ENCODE data around the gene THSD4. TPM values are rescaled to one million over a fixed set of nuclear protein-coding genes. Genes with fewer than 3 reads are reported as not detected.
A peak's percentile ranks its signal among the peaks of the same experiment; 100 is the strongest.

Gene THSD4
- total RNA-seq, 5 donors from 2014 or later (not counting 1 experiment from before 2014, with no cell fraction given): 0.03 to 0.23 (median 0.18) TPM; not detected in 2

DNA sequence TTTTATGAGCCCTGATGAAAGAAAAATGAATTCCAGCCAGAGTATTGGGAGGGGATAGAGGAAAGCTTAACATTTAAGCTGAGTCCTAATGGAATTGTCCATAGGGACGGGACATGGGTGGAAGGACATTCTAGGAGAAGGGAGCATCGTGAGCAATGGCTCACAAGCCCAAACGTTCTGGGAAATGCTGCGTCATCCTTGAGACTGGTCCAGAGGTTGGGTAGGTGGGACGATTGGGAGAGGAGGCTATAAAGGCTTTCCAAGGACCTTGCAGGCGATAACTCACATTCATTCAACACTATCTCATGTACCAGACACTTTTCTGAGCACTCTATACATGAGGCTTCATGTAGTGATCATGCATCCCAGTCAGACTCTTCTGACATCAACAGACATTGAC, 237.5 kb downstream of the THSD4 start:
- ChIA-PET POLR2A (no interaction called here), CTCF (no interaction called here)
- Histone ChIP-seq H3K4me1 (ENCODE audit: control insufficient read depth in 1 of 2, extremely low read depth in 1 of 2, insufficient read depth in 2 of 2, low read length in 2 of 2) (no peaks in the 10 kb centered on the region), H3K27ac (ENCODE audit: low read length) (no peak overlapping the region), H3K27me3 (replicated peaks in 1 of 2; ENCODE audit: control insufficient read depth in 2 of 2, extremely low read depth in 1 of 2, insufficient read depth in 2 of 2, low read length in 1 of 2) (peaks cover 0 to 19% of the 10 kb centered on the region in 2 experiments), H3K9me3 (no peaks in the 10 kb centered on the region), H3K4me3 (ENCODE audit: control insufficient read depth in 1 of 2, extremely low read depth in 1 of 2, low read length in 1 of 2) (no peak overlapping the region), H3K36me3 (ENCODE audit: control insufficient read depth in 2 of 2, extremely low read depth in 1 of 2, insufficient read depth in 1 of 2, low read length in 1 of 2) (no peaks in the 10 kb centered on the region)
- WGBS (ENCODE audit: insufficient coverage): 76% methylated on average over 3 of the region's 6 CpGs
- Mint-ChIP-seq H3K9me3 (no peaks in the 10 kb centered on the region), H3K27ac (peak overlapping the region in 1 of 2 donors; percentile 21), H3K27me3 (peaks cover 8 to 9% of the 10 kb centered on the region in 2 donors), H3K4me3 (no peak overlapping the region), H3K36me3 (no peaks in the 10 kb centered on the region), H3K4me1 (peaks cover 4 to 9% (median 7%) of the 10 kb centered on the region in 3 donors)
- ATAC-seq (replicated peaks in 1 of 4): no peak
- DNase-seq: no peak

- H3K4me1 ChIP-seq (ENCODE audit: control insufficient read depth in 1 of 2, extremely low read depth in 1 of 2, insufficient read depth in 2 of 2, low read length in 2 of 2): no peaks in the 10 kb centered on the region
- H3K4me3 Mint-ChIP-seq: no peak overlapping the region
- no peak overlapping the region for H3K27ac ChIP-seq (ENCODE audit: low read length)
- H3K27me3 ChIP-seq (replicated peaks in 1 of 2; ENCODE audit: control insufficient read depth in 2 of 2, extremely low read depth in 1 of 2, insufficient read depth in 2 of 2, low read length in 1 of 2): peaks cover 0 to 22% of the 10 kb centered on the region in 2 experiments
- ChIA-PET POLR2A (no interaction called here), CTCF (no interaction called here)
- no peaks in the 10 kb centered on the region for H3K9me3 Mint-ChIP-seq
- no peaks in the 10 kb centered on the region for H3K36me3 Mint-ChIP-seq
- no peak overlapping the region for H3K4me3 ChIP-seq (ENCODE audit: control insufficient read depth in 1 of 2, extremely low read depth in 1 of 2, low read length in 1 of 2)
- H3K27me3 Mint-ChIP-seq: peaks cover 6 to 8% of the 10 kb centered on the region in 2 donors
- H3K36me3 ChIP-seq (ENCODE audit: control insufficient read depth in 2 of 2, extremely low read depth in 1 of 2, insufficient read depth in 1 of 2, low read length in 1 of 2): no peaks in the 10 kb centered on the region
- no peak for ATAC-seq (replicated peaks in 1 of 4)
- DNase-seq: no peak
- no peak overlapping the region for H3K27ac Mint-ChIP-seq
- WGBS (ENCODE audit: insufficient coverage): no CpG with 5 or more reads among the region's 2 CpGs
- H3K9me3 ChIP-seq: no peaks in the 10 kb centered on the region
- H3K4me1 Mint-ChIP-seq: peaks cover 4 to 9% (median 7%) of the 10 kb centered on the region in 3 donors
Measured at GRCh38 chr15:71353171-71353570, 237.9 kb downstream of the THSD4 start.

DNA sequence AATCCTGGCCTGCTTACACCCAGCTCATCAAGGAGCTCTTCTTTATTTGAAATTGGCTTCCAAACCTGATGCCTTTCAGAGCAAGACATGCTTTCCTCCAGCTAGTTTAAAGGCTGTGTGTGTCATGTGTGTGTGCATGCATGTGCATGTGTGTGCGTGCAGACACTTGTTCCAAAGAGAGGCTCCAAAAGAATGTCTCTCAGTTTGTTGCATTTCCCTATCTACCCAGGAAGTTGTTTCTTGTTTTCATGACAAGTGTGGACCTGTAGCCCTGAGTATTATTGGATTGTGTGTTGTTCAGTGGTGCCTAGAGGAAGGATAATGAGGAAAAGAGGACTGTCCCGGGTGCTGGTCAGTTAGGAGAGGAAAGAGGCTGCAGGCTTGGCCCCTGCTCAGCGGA, 240.0 kb downstream of the THSD4 start:
- WGBS (ENCODE audit: insufficient coverage): 83% methylated on average over 2 of the region's 3 CpGs

GRCh38 chr15:71357321-71357732, 242.1 kb downstream of the THSD4 start:
- Mint-ChIP-seq H3K27me3 (peaks cover 3 to 6% of the 10 kb centered on the region in 2 donors), H3K27ac (no peak overlapping the region), H3K36me3 (no peaks in the 10 kb centered on the region), H3K4me3 (no peak overlapping the region), H3K9me3 (no peaks in the 10 kb centered on the region), H3K4me1 (peaks cover 4 to 9% (median 7%) of the 10 kb centered on the region in 3 donors)
- peaks cover 0 to 19% of the 10 kb centered on the region in 2 experiments for H3K27me3 ChIP-seq (replicated peaks in 1 of 2; ENCODE audit: control insufficient read depth in 2 of 2, extremely low read depth in 1 of 2, insufficient read depth in 2 of 2, low read length in 1 of 2)
- H3K36me3 ChIP-seq (ENCODE audit: control insufficient read depth in 2 of 2, extremely low read depth in 1 of 2, insufficient read depth in 1 of 2, low read length in 1 of 2): no peaks in the 10 kb centered on the region
- DNase-seq: no peak
- H3K4me1 ChIP-seq (ENCODE audit: control insufficient read depth in 1 of 2, extremely low read depth in 1 of 2, insufficient read depth in 2 of 2, low read length in 2 of 2): no peaks in the 10 kb centered on the region
- ChIA-PET CTCF (no interaction called here), POLR2A (no interaction called here)
- 92% methylated on average over 7 of the region's 9 CpGs for WGBS (ENCODE audit: insufficient coverage)
- no peak overlapping the region for H3K27ac ChIP-seq (ENCODE audit: low read length)
- H3K4me3 ChIP-seq (ENCODE audit: control insufficient read depth in 1 of 2, extremely low read depth in 1 of 2, low read length in 1 of 2): no peak overlapping the region
- H3K9me3 ChIP-seq: no peaks in the 10 kb centered on the region
- ATAC-seq (replicated peaks in 1 of 4): no peak

More for the DNA sequence above, 240.0 kb downstream of the THSD4 start:
- Mint-ChIP-seq H3K27ac (no peak overlapping the region), H3K4me1 (peaks cover 4 to 9% (median 7%) of the 10 kb centered on the region in 3 donors), H3K4me3 (no peak overlapping the region), H3K27me3 (peaks cover 3 to 6% of the 10 kb centered on the region in 2 donors), H3K36me3 (no peaks in the 10 kb centered on the region), H3K9me3 (no peaks in the 10 kb centered on the region)
- ATAC-seq (replicated peaks in 1 of 4) (no peak), DNase-seq (no peak)
- Histone ChIP-seq H3K4me3 (ENCODE audit: control insufficient read depth in 1 of 2, extremely low read depth in 1 of 2, low read length in 1 of 2) (no peak overlapping the region), H3K9me3 (no peaks in the 10 kb centered on the region), H3K27ac (ENCODE audit: low read length) (no peak overlapping the region), H3K36me3 (ENCODE audit: control insufficient read depth in 2 of 2, extremely low read depth in 1 of 2, insufficient read depth in 1 of 2, low read length in 1 of 2) (no peaks in the 10 kb centered on the region), H3K4me1 (ENCODE audit: control insufficient read depth in 1 of 2, extremely low read depth in 1 of 2, insufficient read depth in 2 of 2, low read length in 2 of 2) (no peaks in the 10 kb centered on the region), H3K27me3 (replicated peaks in 1 of 2; ENCODE audit: control insufficient read depth in 2 of 2, extremely low read depth in 1 of 2, insufficient read depth in 2 of 2, low read length in 1 of 2) (peaks cover 0 to 19% of the 10 kb centered on the region in 2 experiments)
- ChIA-PET POLR2A (interaction anchor here in 1 of 2 donors (0.7 kb wide), 1 partner anchor 57 kb away, joined by 3 read pairs; no protein-coding TSS in a partner anchor), CTCF (no interaction called here)

- ATAC-seq (replicated peaks in 1 of 4): no peak
- 100% methylated on average over 1 of the region's 4 CpGs for whole genome bisulfite sequencing (ENCODE audit: insufficient coverage)
- H3K9me3 ChIP-seq: no peaks in the 10 kb centered on the region
- POLR2A ChIA-PET: no interaction called here
- no peaks in the 10 kb centered on the region for H3K4me1 ChIP-seq (ENCODE audit: control insufficient read depth in 1 of 2, extremely low read depth in 1 of 2, insufficient read depth in 2 of 2, low read length in 2 of 2)
- no peaks in the 10 kb centered on the region for H3K36me3 ChIP-seq (ENCODE audit: control insufficient read depth in 2 of 2, extremely low read depth in 1 of 2, insufficient read depth in 1 of 2, low read length in 1 of 2)
- DNase-seq: no peak
- Mint-ChIP-seq H3K9me3 (no peaks in the 10 kb centered on the region), H3K36me3 (no peaks in the 10 kb centered on the region), H3K27ac (no peak overlapping the region), H3K27me3 (peaks cover 2 to 3% of the 10 kb centered on the region in 2 donors), H3K4me3 (no peak overlapping the region), H3K4me1 (peaks cover under 1 to 5% (median 3%) of the 10 kb centered on the region in 3 donors)
- H3K4me3 ChIP-seq (ENCODE audit: control insufficient read depth in 1 of 2, extremely low read depth in 1 of 2, low read length in 1 of 2): no peak overlapping the region
- CTCF ChIA-PET: no interaction called here
- H3K27me3 ChIP-seq (replicated peaks in 1 of 2; ENCODE audit: control insufficient read depth in 2 of 2, extremely low read depth in 1 of 2, insufficient read depth in 2 of 2, low read length in 1 of 2): peaks cover 0 to 19% of the 10 kb centered on the region in 2 experiments
- H3K27ac ChIP-seq (ENCODE audit: low read length): no peak overlapping the region
Measured at GRCh38 chr15:71357967-71358366, 242.7 kb downstream of the THSD4 start.

DNA sequence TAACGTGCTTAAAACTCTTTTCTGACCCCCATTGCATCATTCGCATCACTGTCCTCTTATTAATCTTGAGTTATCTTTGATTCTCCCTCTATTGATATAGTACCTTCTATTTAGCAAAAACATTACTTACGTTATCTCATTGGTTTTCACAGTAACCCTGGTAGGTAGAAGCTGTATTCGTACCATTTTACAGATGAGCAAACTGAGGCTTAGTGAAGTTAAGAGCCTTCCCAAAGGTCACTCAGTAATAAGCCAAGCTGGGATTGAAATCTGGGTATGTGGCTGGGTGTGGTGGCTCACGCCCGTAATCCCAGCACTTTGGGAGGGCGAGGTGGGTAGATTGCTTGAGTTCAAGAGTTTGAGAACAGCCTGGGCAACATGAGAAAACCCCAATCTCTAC, 244.0 kb downstream of the THSD4 start:
- Mint-ChIP-seq H3K27ac (no peak overlapping the region), H3K4me1 (no peaks in the 10 kb centered on the region), H3K9me3 (no peaks in the 10 kb centered on the region), H3K4me3 (no peak overlapping the region), H3K27me3 (peaks cover 2 to 3% of the 10 kb centered on the region in 2 donors), H3K36me3 (no peaks in the 10 kb centered on the region)
- DNase-seq (no peak), ATAC-seq (replicated peaks in 1 of 4) (no peak)
- ChIA-PET POLR2A (no interaction called here), CTCF (no interaction called here)
- H3K27ac ChIP-seq (ENCODE audit: low read length): no peak overlapping the region
- no peak overlapping the region for H3K4me3 ChIP-seq (ENCODE audit: control insufficient read depth in 1 of 2, extremely low read depth in 1 of 2, low read length in 1 of 2)
- no peaks in the 10 kb centered on the region for H3K9me3 ChIP-seq
- peaks cover 0 to 19% of the 10 kb centered on the region in 2 experiments for H3K27me3 ChIP-seq (replicated peaks in 1 of 2; ENCODE audit: control insufficient read depth in 2 of 2, extremely low read depth in 1 of 2, insufficient read depth in 2 of 2, low read length in 1 of 2)
- no peaks in the 10 kb centered on the region for H3K4me1 ChIP-seq (ENCODE audit: control insufficient read depth in 1 of 2, extremely low read depth in 1 of 2, insufficient read depth in 2 of 2, low read length in 2 of 2)
- WGBS (ENCODE audit: insufficient coverage): no CpG with 5 or more reads among the region's 7 CpGs
- no peaks in the 10 kb centered on the region for H3K36me3 ChIP-seq (ENCODE audit: control insufficient read depth in 2 of 2, extremely low read depth in 1 of 2, insufficient read depth in 1 of 2, low read length in 1 of 2)

- Histone ChIP-seq H3K4me3 (ENCODE audit: control insufficient read depth in 1 of 2, extremely low read depth in 1 of 2, low read length in 1 of 2) (no peak overlapping the region), H3K27ac (ENCODE audit: low read length) (no peak overlapping the region), H3K9me3 (no peaks in the 10 kb centered on the region), H3K27me3 (replicated peaks in 1 of 2; ENCODE audit: control insufficient read depth in 2 of 2, extremely low read depth in 1 of 2, insufficient read depth in 2 of 2, low read length in 1 of 2) (peaks cover 0 to 4% of the 10 kb centered on the region in 2 experiments), H3K4me1 (ENCODE audit: control insufficient read depth in 1 of 2, extremely low read depth in 1 of 2, insufficient read depth in 2 of 2, low read length in 2 of 2) (no peaks in the 10 kb centered on the region), H3K36me3 (ENCODE audit: control insufficient read depth in 2 of 2, extremely low read depth in 1 of 2, insufficient read depth in 1 of 2, low read length in 1 of 2) (no peaks in the 10 kb centered on the region)
- Mint-ChIP-seq H3K9me3 (peaks cover 0 to 4% (median 0%) of the 10 kb centered on the region in 3 donors), H3K27ac (no peak overlapping the region), H3K4me3 (no peak overlapping the region), H3K36me3 (no peaks in the 10 kb centered on the region), H3K4me1 (peaks cover 0 to 2% (median 0%) of the 10 kb centered on the region in 3 donors), H3K27me3 (no peaks in the 10 kb centered on the region)
- no CpG with 5 or more reads among the region's 8 CpGs for WGBS (ENCODE audit: insufficient coverage)
- ChIA-PET POLR2A (no interaction called here), CTCF (no interaction called here)
- ATAC-seq (replicated peaks in 1 of 4) (no peak), DNase-seq (no peak)
Measured at GRCh38 chr15:71362556-71362955, 247.3 kb downstream of the THSD4 start.

Data from T-cell (primary cell).